ENCODE measurements around the gene STRBP. TPM values are rescaled to one million over a fixed set of nuclear protein-coding genes. Genes with fewer than 3 reads are reported as not detected.

Gene STRBP
- total and polyA plus RNA-seq, 5 donors from 2014 or later, result 14.9 to 18.2 (median 15.4) TPM

GRCh38 chr9:123149067-123149466 lies 119.3 kb downstream of the STRBP start:
- no peak overlapping the region for H3K4me3 Mint-ChIP-seq
- no peak overlapping the region for H3K27ac Mint-ChIP-seq
- ATAC-seq (ENCODE audit: low read depth in 2 of 2) (no peak), DNase-seq (no peak)
- H3K4me1 ChIP-seq (ENCODE audit: control insufficient read depth, insufficient read depth, low read length, poor library complexity, severe bottlenecking), result no peaks in the 10 kb centered on the region
- no peak overlapping the region for H3K4me3 ChIP-seq (ENCODE audit: low read depth, low read length)
- no peaks in the 10 kb centered on the region for H3K27me3 Mint-ChIP-seq
- peaks cover 5% of the 10 kb centered on the region for H3K36me3 ChIP-seq (ENCODE audit: control insufficient read depth, insufficient read depth, low read length)
- H3K9me3 Mint-ChIP-seq, result peaks cover 0 to 1% (median 0%) of the 10 kb centered on the region in 7 donors
- H3K27me3 ChIP-seq (ENCODE audit: control insufficient read depth, insufficient read depth, low read length), result no peaks in the 10 kb centered on the region
- H3K27ac ChIP-seq (ENCODE audit: insufficient read depth, low read length, poor library complexity, severe bottlenecking), result no peak overlapping the region
- H3K36me3 Mint-ChIP-seq, result peaks cover 31% of the 10 kb centered on the region
- no peaks in the 10 kb centered on the region for H3K9me3 ChIP-seq (ENCODE audit: control insufficient read depth in 2 of 2, low read length in 2 of 2)
- peaks cover 0 to 2% (median 0%) of the 10 kb centered on the region in 4 donors for H3K4me1 Mint-ChIP-seq

DNA sequence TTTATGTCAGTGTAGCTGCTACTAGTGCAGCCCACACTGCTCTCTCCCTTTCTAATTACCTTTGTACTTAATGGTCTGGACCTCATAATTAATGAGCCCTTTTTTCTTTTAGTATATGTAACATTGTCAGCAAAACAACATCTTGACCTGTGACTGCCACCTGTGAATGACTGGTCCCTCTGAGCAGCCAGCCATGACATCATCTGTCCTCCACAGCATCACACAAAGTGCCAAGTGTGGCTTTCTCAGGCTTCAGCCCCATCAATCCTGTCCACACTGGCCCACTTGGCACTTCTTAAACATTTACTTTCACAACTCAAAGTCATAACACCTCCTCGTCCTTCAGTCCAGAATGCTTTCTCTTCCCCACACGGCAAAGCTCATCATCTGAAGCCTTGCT lies 130.2 kb downstream of the STRBP start:
- Mint-ChIP-seq H3K27ac (peak overlapping the region in 1 of 3 donors; percentile 2), H3K27me3 (no peaks in the 10 kb centered on the region), H3K9me3 (peaks cover 0 to 1% (median 0%) of the 10 kb centered on the region in 7 donors), H3K4me1 (peaks cover 0 to 10% (median 5%) of the 10 kb centered on the region in 4 donors), H3K36me3 (peaks cover 25% of the 10 kb centered on the region), H3K4me3 (no peak overlapping the region)
- no peaks in the 10 kb centered on the region for H3K4me1 ChIP-seq (ENCODE audit: control insufficient read depth, insufficient read depth, low read length, poor library complexity, severe bottlenecking)
- no peak overlapping the region for H3K4me3 ChIP-seq (ENCODE audit: low read depth, low read length)
- peaks cover 17% of the 10 kb centered on the region for H3K36me3 ChIP-seq (ENCODE audit: control insufficient read depth, insufficient read depth, low read length)
- H3K27me3 ChIP-seq (ENCODE audit: control insufficient read depth, insufficient read depth, low read length), result no peaks in the 10 kb centered on the region
- H3K9me3 ChIP-seq (ENCODE audit: control insufficient read depth in 2 of 2, low read length in 2 of 2), result no peaks in the 10 kb centered on the region
- no peak overlapping the region for H3K27ac ChIP-seq (ENCODE audit: insufficient read depth, low read length, poor library complexity, severe bottlenecking)
- ATAC-seq (ENCODE audit: low read depth in 2 of 2) (no peak), DNase-seq (no peak)

GRCh38 chr9:123135430-123135829 lies 133.0 kb downstream of the STRBP start:
- H3K27me3 Mint-ChIP-seq, result no peaks in the 10 kb centered on the region
- Histone ChIP-seq H3K4me3 (ENCODE audit: low read depth, low read length) (no peak overlapping the region), H3K4me1 (ENCODE audit: control insufficient read depth, insufficient read depth, low read length, poor library complexity, severe bottlenecking) (no peaks in the 10 kb centered on the region), H3K27ac (ENCODE audit: insufficient read depth, low read length, poor library complexity, severe bottlenecking) (no peak overlapping the region), H3K27me3 (ENCODE audit: control insufficient read depth, insufficient read depth, low read length) (no peaks in the 10 kb centered on the region), H3K36me3 (ENCODE audit: control insufficient read depth, insufficient read depth, low read length) (peaks cover 26% of the 10 kb centered on the region), H3K9me3 (ENCODE audit: control insufficient read depth in 2 of 2, low read length in 2 of 2) (no peaks in the 10 kb centered on the region)
- H3K4me1 Mint-ChIP-seq, result peaks cover 0 to 10% (median 4%) of the 10 kb centered on the region in 4 donors
- ATAC-seq (ENCODE audit: low read depth in 2 of 2) (no peak), DNase-seq (no peak)
- no peak overlapping the region for H3K4me3 Mint-ChIP-seq
- H3K36me3 Mint-ChIP-seq, result peaks cover 16% of the 10 kb centered on the region
- peaks cover 0 to 1% (median 0%) of the 10 kb centered on the region in 7 donors for H3K9me3 Mint-ChIP-seq
- no peak overlapping the region for H3K27ac Mint-ChIP-seq

DNA sequence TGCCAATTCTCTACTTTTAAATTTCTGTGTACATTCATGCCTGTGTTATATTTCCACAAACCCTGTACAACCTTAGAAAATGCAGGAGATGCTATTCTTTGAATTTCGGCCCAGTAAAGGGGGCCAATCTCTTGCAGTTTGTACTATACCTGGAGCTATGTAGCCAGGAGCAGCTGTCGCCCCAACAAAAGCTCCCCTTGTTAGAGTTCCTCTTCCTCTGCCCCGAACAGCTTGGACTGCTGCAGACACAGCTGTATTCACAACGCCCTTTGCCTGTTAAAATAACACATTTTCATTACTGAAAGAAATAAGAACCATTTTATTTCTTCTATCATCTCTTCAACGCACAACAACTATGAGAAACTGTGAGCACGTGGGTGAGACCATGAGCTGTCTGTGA lies 135.7 kb downstream of the STRBP start:
- peaks cover 27% of the 10 kb centered on the region for H3K36me3 Mint-ChIP-seq
- ATAC-seq (ENCODE audit: low read depth in 2 of 2) (no peak), DNase-seq (no peak)
- no peaks in the 10 kb centered on the region for H3K27me3 ChIP-seq (ENCODE audit: control insufficient read depth, insufficient read depth, low read length)
- no peak overlapping the region for H3K4me3 ChIP-seq (ENCODE audit: low read depth, low read length)
- no peaks in the 10 kb centered on the region for H3K9me3 ChIP-seq (ENCODE audit: control insufficient read depth in 2 of 2, low read length in 2 of 2)
- no peaks in the 10 kb centered on the region for H3K9me3 Mint-ChIP-seq
- no peak overlapping the region for H3K27ac Mint-ChIP-seq
- H3K4me1 ChIP-seq (ENCODE audit: control insufficient read depth, insufficient read depth, low read length, poor library complexity, severe bottlenecking), result no peaks in the 10 kb centered on the region
- peaks cover 28% of the 10 kb centered on the region for H3K36me3 ChIP-seq (ENCODE audit: control insufficient read depth, insufficient read depth, low read length)
- H3K27me3 Mint-ChIP-seq, result no peaks in the 10 kb centered on the region
- H3K27ac ChIP-seq (ENCODE audit: insufficient read depth, low read length, poor library complexity, severe bottlenecking), result no peak overlapping the region
- H3K4me3 Mint-ChIP-seq, result no peak overlapping the region
- H3K4me1 Mint-ChIP-seq, result peaks cover 0 to 4% (median 0%) of the 10 kb centered on the region in 4 donors

GRCh38 chr9:123131993-123132392 lies 136.4 kb downstream of the STRBP start:
- peaks cover 28% of the 10 kb centered on the region for H3K36me3 ChIP-seq (ENCODE audit: control insufficient read depth, insufficient read depth, low read length)
- Mint-ChIP-seq H3K9me3 (no peaks in the 10 kb centered on the region), H3K4me1 (peaks cover 0 to 4% (median 2%) of the 10 kb centered on the region in 4 donors), H3K36me3 (peaks cover 27% of the 10 kb centered on the region), H3K27me3 (no peaks in the 10 kb centered on the region), H3K4me3 (no peak overlapping the region), H3K27ac (no peak overlapping the region)
- H3K4me3 ChIP-seq (ENCODE audit: low read depth, low read length), result no peak overlapping the region
- no peak overlapping the region for H3K27ac ChIP-seq (ENCODE audit: insufficient read depth, low read length, poor library complexity, severe bottlenecking)
- no peak for DNase-seq
- ATAC-seq (ENCODE audit: low read depth in 2 of 2), result no peak
- H3K9me3 ChIP-seq (ENCODE audit: control insufficient read depth in 2 of 2, low read length in 2 of 2), result no peaks in the 10 kb centered on the region
- no peaks in the 10 kb centered on the region for H3K4me1 ChIP-seq (ENCODE audit: control insufficient read depth, insufficient read depth, low read length, poor library complexity, severe bottlenecking)
- no peaks in the 10 kb centered on the region for H3K27me3 ChIP-seq (ENCODE audit: control insufficient read depth, insufficient read depth, low read length)

GRCh38 chr9:123131258-123131657 lies 137.1 kb downstream of the STRBP start:
- H3K27me3 ChIP-seq (ENCODE audit: control insufficient read depth, insufficient read depth, low read length), result no peaks in the 10 kb centered on the region
- ATAC-seq (ENCODE audit: low read depth in 2 of 2), result no peak
- peaks cover 32% of the 10 kb centered on the region for H3K36me3 ChIP-seq (ENCODE audit: control insufficient read depth, insufficient read depth, low read length)
- no peak overlapping the region for H3K4me3 Mint-ChIP-seq
- H3K27ac Mint-ChIP-seq, result no peak overlapping the region
- no peak for DNase-seq
- peaks cover 27% of the 10 kb centered on the region for H3K36me3 Mint-ChIP-seq
- H3K27ac ChIP-seq (ENCODE audit: insufficient read depth, low read length, poor library complexity, severe bottlenecking), result no peak overlapping the region
- H3K4me1 Mint-ChIP-seq, result peaks cover 0 to 3% (median 0%) of the 10 kb centered on the region in 4 donors
- no peaks in the 10 kb centered on the region for H3K9me3 Mint-ChIP-seq
- no peaks in the 10 kb centered on the region for H3K27me3 Mint-ChIP-seq
- H3K9me3 ChIP-seq (ENCODE audit: control insufficient read depth in 2 of 2, low read length in 2 of 2), result no peaks in the 10 kb centered on the region
- no peak overlapping the region for H3K4me3 ChIP-seq (ENCODE audit: low read depth, low read length)
- no peaks in the 10 kb centered on the region for H3K4me1 ChIP-seq (ENCODE audit: control insufficient read depth, insufficient read depth, low read length, poor library complexity, severe bottlenecking)

- DNase-seq (no peak), ATAC-seq (ENCODE audit: low read depth in 2 of 2) (no peak)
- Mint-ChIP-seq H3K9me3 (no peaks in the 10 kb centered on the region), H3K36me3 (peaks cover 19% of the 10 kb centered on the region), H3K4me1 (peaks cover 0 to 4% (median 0%) of the 10 kb centered on the region in 4 donors), H3K27ac (peak overlapping the region in 1 of 3 donors; percentile 24), H3K4me3 (peak overlapping the region in 1 of 4 donors; percentile 33), H3K27me3 (no peaks in the 10 kb centered on the region)
- Histone ChIP-seq H3K27me3 (ENCODE audit: control insufficient read depth, insufficient read depth, low read length) (no peaks in the 10 kb centered on the region), H3K4me3 (ENCODE audit: low read depth, low read length) (no peak overlapping the region), H3K27ac (ENCODE audit: insufficient read depth, low read length, poor library complexity, severe bottlenecking) (no peak overlapping the region), H3K9me3 (ENCODE audit: control insufficient read depth in 2 of 2, low read length in 2 of 2) (no peaks in the 10 kb centered on the region), H3K36me3 (ENCODE audit: control insufficient read depth, insufficient read depth, low read length) (peaks cover 20% of the 10 kb centered on the region), H3K4me1 (ENCODE audit: control insufficient read depth, insufficient read depth, low read length, poor library complexity, severe bottlenecking) (no peaks in the 10 kb centered on the region)
Measured at GRCh38 chr9:123129423-123129822, 139.0 kb downstream of the STRBP start.

DNA sequence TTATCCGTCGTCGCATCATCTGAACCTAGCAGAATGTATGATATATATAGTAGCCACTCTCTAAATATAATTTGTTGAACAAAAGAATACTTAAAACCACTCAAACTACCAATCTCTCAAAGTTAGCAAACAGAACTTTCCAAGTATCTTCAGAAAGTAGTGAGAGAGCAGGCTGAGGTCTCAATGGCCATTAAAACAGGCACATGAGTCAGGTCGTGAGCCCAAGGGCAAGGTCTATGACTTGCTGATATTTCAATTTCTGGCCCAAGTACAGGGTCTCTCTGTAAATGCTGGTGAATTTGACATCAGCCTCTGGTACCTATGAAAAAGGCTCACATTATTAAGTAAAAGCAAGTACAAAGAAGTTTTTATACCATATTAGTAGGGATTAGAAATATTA lies 139.8 kb downstream of the STRBP start:
- Histone ChIP-seq H3K27me3 (ENCODE audit: control insufficient read depth, insufficient read depth, low read length) (no peaks in the 10 kb centered on the region), H3K36me3 (ENCODE audit: control insufficient read depth, insufficient read depth, low read length) (peaks cover 24% of the 10 kb centered on the region), H3K4me1 (ENCODE audit: control insufficient read depth, insufficient read depth, low read length, poor library complexity, severe bottlenecking) (no peaks in the 10 kb centered on the region), H3K4me3 (ENCODE audit: low read depth, low read length) (no peak overlapping the region), H3K9me3 (ENCODE audit: control insufficient read depth in 2 of 2, low read length in 2 of 2) (no peaks in the 10 kb centered on the region), H3K27ac (ENCODE audit: insufficient read depth, low read length, poor library complexity, severe bottlenecking) (no peak overlapping the region)
- Mint-ChIP-seq H3K4me3 (no peak overlapping the region), H3K27ac (peak overlapping the region in 1 of 3 donors; percentile 67), H3K27me3 (no peaks in the 10 kb centered on the region), H3K36me3 (peaks cover 11% of the 10 kb centered on the region), H3K9me3 (no peaks in the 10 kb centered on the region), H3K4me1 (peaks cover 0 to 6% (median 0%) of the 10 kb centered on the region in 4 donors)
- ATAC-seq (ENCODE audit: low read depth in 2 of 2), result no peak
- no peak for DNase-seq

All from CD4-positive, CD25-positive, alpha-beta regulatory T cell (primary cell).